ENCODE measurements around the gene GRIK2.

DNA sequence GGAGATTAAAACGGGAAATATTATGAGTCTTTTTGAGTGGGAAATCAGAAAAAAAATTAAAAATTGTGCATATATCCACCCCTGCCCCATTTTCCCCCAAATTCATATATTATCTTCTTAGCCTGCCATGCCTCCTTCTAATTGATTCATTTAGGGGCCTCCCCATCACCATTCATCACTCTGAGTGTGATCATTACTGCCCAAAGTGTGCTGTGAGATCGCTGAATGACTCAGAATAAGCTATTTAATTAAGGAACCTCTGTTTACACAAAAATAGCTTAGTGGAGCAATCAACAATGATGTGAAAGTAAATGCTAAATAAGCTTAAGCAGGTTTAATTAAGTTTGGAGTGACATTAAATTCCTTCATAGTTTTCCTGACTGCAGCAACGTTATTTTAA lies 645.5 kb downstream of the GRIK2 start:
- TF ChIP-seq, protein P1, sequence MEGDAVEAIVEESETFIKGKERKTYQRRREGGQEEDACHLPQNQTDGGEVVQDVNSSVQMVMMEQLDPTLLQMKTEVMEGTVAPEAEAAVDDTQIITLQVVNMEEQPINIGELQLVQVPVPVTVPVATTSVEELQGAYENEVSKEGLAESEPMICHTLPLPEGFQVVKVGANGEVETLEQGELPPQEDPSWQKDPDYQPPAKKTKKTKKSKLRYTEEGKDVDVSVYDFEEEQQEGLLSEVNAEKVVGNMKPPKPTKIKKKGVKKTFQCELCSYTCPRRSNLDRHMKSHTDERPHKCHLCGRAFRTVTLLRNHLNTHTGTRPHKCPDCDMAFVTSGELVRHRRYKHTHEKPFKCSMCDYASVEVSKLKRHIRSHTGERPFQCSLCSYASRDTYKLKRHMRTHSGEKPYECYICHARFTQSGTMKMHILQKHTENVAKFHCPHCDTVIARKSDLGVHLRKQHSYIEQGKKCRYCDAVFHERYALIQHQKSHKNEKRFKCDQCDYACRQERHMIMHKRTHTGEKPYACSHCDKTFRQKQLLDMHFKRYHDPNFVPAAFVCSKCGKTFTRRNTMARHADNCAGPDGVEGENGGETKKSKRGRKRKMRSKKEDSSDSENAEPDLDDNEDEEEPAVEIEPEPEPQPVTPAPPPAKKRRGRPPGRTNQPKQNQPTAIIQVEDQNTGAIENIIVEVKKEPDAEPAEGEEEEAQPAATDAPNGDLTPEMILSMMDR (IDR thresholded peaks at IDR 0.05), result no peak
- no peak for TF ChIP-seq POLR2A (IDR thresholded peaks at IDR 0.05)

Measured in heart left ventricle (tissue), 13 donors.